HG02623 (cell line): ENCODE results near the gene CCDC177.

Experiments used
- ATAC-seq: cut with Tn5 transposase; IDR thresholded peaks from one replicate; pipeline ENCODE4 v1.9.1; 2021; ENCODE audit warnings: moderate library complexity; ENCODE audit not compliant: unreplicated experiment

Gene CCDC177

GRCh38 chr14:69574263-69574953, at the start of gene CCDC177:
CCDC177 (minus strand) TSS chr14:69574871; CDS start chr14:69573622, 1,249 bp downstream.
- ATAC-seq, result no peak

DNA sequence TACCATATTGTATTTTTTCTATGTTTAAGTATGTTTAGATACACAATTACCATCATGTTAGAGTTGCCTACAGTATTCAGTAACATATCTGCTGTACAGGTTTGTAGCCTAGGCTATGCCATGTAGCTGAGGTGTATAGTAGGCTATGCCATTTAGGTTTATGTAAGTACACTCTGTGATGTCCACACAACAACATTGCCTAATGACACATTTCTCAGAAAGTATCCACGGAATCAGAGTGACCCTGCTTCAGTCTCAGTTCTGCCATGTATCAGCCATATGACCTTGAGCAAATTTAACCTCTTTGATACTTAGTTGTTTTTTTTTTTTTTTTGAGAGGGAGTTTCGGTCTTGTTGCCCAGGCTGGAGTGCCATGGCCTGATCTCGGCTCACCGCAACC, 49.5 kb upstream of the CCDC177 start:
- ATAC-seq, result no peak

GRCh38 chr14:69620981-69621380, 46.3 kb upstream of the CCDC177 start:
- ATAC-seq, result no peak

DNA sequence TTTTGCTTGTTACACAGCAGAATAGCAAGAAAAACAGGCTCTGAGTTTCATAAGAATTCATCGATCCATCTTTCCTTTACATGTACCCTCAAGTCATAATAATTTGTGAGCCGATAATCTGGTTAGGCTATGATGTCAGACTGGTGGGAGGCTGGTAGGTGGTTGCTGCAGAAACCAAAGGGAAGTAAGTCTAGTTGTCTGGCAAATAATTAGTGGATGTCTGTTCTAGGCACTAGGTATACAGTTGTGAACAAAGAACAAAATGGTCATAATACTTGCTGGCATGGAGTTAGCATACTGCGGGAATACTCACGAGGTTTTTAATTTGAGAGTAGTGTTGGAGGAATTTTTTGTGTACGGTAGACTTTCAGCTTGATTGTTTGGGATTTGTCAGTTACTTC, 45.5 kb upstream of the CCDC177 start:
- no peak for ATAC-seq

DNA sequence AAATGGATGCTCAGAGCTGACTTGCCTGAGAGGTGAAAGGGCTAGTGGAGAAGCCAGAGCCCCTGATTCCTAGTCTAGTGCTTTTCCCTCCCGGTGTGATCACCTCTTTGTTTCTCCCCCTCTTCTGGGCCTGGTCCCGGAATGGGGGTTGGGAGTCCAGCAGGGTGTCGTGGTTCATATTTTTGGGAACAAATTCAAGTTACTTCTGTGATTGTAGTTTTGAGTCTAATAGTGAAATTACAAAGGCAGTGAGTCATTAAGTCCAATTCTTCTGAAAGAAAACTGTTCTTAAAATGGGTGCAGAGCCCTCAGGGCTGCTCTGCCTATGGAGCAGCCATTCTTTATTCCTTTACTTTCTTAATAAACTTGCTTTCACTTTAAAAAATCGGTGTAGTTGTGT, 44.3 kb upstream of the CCDC177 start:
- ATAC-seq, result no peak

GRCh38 chr14:69617796-69618195, 43.1 kb upstream of the CCDC177 start:
- ATAC-seq, result no peak

- no peak for ATAC-seq
Observed at GRCh38 chr14:69616408-69616773, 41.7 kb upstream of the CCDC177 start.

GRCh38 chr14:69615496-69616407, 41.1 kb upstream of the CCDC177 start:
- ATAC-seq, result peak; percentile 42

GRCh38 chr14:69615121-69615495, 40.4 kb upstream of the CCDC177 start:
- ATAC-seq, result peak; percentile 1

GRCh38 chr14:69614592-69614991, 39.9 kb upstream of the CCDC177 start:
- no peak for ATAC-seq

GRCh38 chr14:69613312-69614073, 38.8 kb upstream of the CCDC177 start:
- no peak for ATAC-seq

GRCh38 chr14:69612783-69613130, 38.1 kb upstream of the CCDC177 start:
- ATAC-seq, result no peak

DNA sequence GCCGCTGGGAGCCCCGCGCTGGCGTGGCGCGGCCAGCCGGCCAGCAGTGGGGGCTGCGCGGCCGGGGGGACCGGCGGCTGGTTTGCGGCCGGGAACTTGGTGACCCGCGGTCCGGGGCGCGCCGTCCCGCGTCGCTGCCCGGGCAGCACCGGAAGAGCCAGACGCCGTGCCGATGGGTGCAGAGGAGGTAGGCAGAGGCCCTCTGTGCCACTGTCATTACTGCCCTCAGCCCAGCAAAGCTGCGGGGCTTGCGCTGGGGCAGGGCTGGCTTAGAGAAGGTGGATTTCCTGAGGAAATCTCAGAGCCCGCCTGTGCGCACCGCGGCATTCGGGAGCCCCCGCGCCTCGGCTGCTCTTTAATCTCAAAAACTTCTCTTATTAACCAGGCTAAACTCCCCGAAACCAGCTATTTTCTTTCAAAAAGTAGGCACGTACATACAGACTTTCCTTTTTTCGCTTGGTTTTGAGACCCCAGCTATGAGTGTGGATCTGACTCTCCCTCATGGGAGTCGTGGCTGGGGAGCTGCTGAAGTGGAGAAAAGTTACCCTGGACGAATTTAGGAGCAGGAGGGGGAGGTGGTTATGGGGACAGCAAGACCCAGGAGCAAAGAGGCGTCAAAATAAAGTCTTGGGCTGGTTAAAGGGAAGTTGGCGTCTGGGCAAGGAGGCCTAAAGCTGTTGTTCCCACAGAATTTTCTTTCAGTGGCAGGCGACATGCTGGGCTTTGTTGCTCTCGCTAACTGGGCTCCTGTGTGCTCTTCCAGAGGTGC, 37.5 kb upstream of the CCDC177 start:
- peak; percentile 12 for ATAC-seq

GRCh38 chr14:69611172-69612013, 36.7 kb upstream of the CCDC177 start, which contains the start of gene SUSD6:
SUSD6 (plus strand) TSS chr14:69611596; CDS start chr14:69658593, 46,997 bp downstream.
- peak; percentile 59 for ATAC-seq

GRCh38 chr14:69610874-69611171, 36.2 kb upstream of the CCDC177 start:
- ATAC-seq, result no peak

GRCh38 chr14:69610020-69610873, 35.6 kb upstream of the CCDC177 start:
- no peak for ATAC-seq

DNA sequence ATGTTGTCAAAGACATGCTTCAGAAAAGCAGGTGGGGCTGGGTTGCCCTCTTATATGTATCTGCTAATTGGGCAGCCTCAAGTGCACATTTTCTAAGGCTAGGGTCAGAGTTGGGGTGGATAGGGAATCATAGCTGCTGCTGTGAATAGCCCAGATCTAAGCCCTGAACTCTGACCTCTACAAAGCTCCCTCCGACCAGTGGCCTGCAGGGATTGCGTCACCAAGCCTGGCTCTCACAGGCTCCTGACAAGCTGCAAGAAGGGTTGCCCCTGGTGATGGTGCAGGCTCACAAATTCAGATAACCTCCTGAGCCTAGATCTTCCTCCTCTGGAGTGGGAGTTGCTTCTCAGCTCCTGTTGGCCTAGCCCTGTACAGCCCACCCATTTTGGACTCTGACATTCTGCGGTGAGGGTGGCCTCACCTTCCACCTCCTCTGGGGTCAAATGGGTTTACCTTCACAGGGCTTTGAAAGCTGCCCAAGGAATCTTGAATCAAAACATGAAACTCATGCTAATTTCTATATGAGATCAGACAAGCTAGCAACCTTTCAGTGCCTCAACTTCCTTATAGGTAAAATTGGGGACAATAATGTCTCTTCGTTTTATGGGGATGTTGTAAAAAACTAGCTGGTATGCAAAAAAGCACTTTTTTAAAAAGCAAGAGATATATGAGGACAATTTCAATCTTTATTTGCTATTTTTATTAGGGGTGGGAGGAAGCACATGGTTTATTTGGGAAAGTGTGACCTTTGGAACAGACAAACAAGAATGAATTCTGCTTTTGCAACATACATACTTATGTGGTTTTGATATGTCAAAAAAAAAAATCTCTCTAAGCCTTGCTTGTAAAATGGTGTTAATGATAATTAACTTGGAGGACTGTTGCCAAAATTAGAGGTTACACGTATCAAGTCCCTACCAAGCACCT, 31.9 kb upstream of the CCDC177 start:
- no peak for ATAC-seq

- ATAC-seq, result no peak
Observed at GRCh38 chr14:69605738-69606137, 31.1 kb upstream of the CCDC177 start.
